Mesendoderm (in vitro differentiated cells): ENCODE measurements around the gene ACACA.
A peak's percentile ranks its signal among the peaks of the same experiment; 100 is the strongest.

ENCODE experiments used
- DNase-seq: peaks from one replicate; pipeline ENCODE4 v3.0.0; 2013
- H2AK5ac ChIP-seq: 2 replicates; pipeline ENCODE4 v1.6.1; 2013; ENCODE audit warnings: low read length, inconsistent platforms
- H2BK120ac ChIP-seq: 2 replicates; pipeline ENCODE4 v1.6.1; 2013; ENCODE audit warnings: low read depth, mild to moderate bottlenecking, low read length, moderate library complexity, mixed read lengths
- H2BK15ac ChIP-seq: replicated peaks from 2 replicates; pipeline ENCODE4 v1.6.1; 2013; ENCODE audit warnings: low read depth, mild to moderate bottlenecking, moderate library complexity
- H2BK5ac ChIP-seq: 2 replicates; pipeline ENCODE4 v1.6.1; 2013; ENCODE audit warnings: low read length, inconsistent platforms
- H3K18ac ChIP-seq: 2 replicates; pipeline ENCODE4 v1.6.1; 2013; ENCODE audit warnings: mild to moderate bottlenecking, low read length, mixed read lengths
- H3K23ac ChIP-seq: one replicate; pipeline ENCODE4 v1.6.1; 2013; ENCODE audit warnings: low read length
- H3K27ac ChIP-seq: 2 replicates; pipeline ENCODE4 v1.5.1; 2013; ENCODE audit warnings: low read depth, mild to moderate bottlenecking, inconsistent platforms, low read length, moderate library complexity
- H3K27me3 ChIP-seq: 2 replicates; pipeline ENCODE4 v1.6.1; 2013; ENCODE audit warnings: low read length, control low read depth, mild to moderate bottlenecking, inconsistent platforms; ENCODE audit not compliant: insufficient read depth, poor library complexity
- H3K36me3 ChIP-seq: 2 replicates; pipeline ENCODE4 v1.6.1; 2013; ENCODE audit warnings: low read length, inconsistent platforms; ENCODE audit not compliant: control insufficient read depth, insufficient read depth
- H3K4ac ChIP-seq: one replicate; pipeline ENCODE4 v1.6.1; 2013; ENCODE audit warnings: low read depth, mild to moderate bottlenecking, low read length, moderate library complexity
- H3K4me1 ChIP-seq: 2 replicates; pipeline ENCODE4 v1.6.1; 2013; ENCODE audit warnings: low read depth, low read length, inconsistent platforms; ENCODE audit not compliant: control insufficient read depth
- H3K4me2 ChIP-seq: 2 replicates; pipeline ENCODE4 v1.6.1; 2013; ENCODE audit warnings: low read length
- H3K4me3 ChIP-seq: 2 replicates; pipeline ENCODE4 v1.5.1; 2013; ENCODE audit warnings: mild to moderate bottlenecking, low read length
- H3K56ac ChIP-seq: one replicate; pipeline ENCODE4 v1.6.1; 2013; ENCODE audit warnings: low read length
- H3K79me1 ChIP-seq: 2 replicates; pipeline ENCODE4 v1.6.1; 2013; ENCODE audit warnings: low read length, inconsistent platforms
- H3K79me2 ChIP-seq: 2 replicates; pipeline ENCODE4 v1.6.1; 2013; ENCODE audit warnings: mild to moderate bottlenecking, low read length; ENCODE audit not compliant: control insufficient read depth, insufficient read depth
- H3K9ac ChIP-seq: 2 replicates; pipeline ENCODE4 v1.6.1; 2013; ENCODE audit warnings: low read length, inconsistent platforms
- H4K5ac ChIP-seq: one replicate; pipeline ENCODE4 v1.6.1; 2013; ENCODE audit warnings: low read length
- H4K8ac ChIP-seq: one replicate; pipeline ENCODE4 v1.6.1; 2013; ENCODE audit warnings: low read depth, mild to moderate bottlenecking, control low read depth, low read length, moderate library complexity
- WGBS: extraction: QIAGEN DNeasy Blood & Tissue Kit; methylation state at CpG from one replicate; pipeline ENCODE4 v1.1.7; 2013; ENCODE audit warnings: low lambda C conversion rate, missing lambda C conversion rate; ENCODE audit not compliant: insufficient coverage; ENCODE audit errors: extremely low coverage; 5-methylcytosine and 5-hydroxymethylcytosine counted together

The ACACA gene

GRCh38 chr17:37045351-37045922, 361.2 kb downstream of the ACACA start:
- Histone ChIP-seq H2BK15ac (no peak overlapping the region), H3K9ac (no peak overlapping the region), H3K4me2 (no peak overlapping the region), H3K79me1 (peaks cover 1% of the 10 kb centered on the region), H2BK5ac (no peak overlapping the region), H2BK120ac (no peak overlapping the region), H3K27ac (no peak overlapping the region), H4K8ac (no peak overlapping the region), H3K27me3 (no peaks in the 10 kb centered on the region), H3K23ac (no peak overlapping the region), H3K4me1 (peaks cover 1% of the 10 kb centered on the region), H3K4me3 (no peak overlapping the region), H3K4ac (no peak overlapping the region), H3K79me2 (no peaks in the 10 kb centered on the region), H3K18ac (no peak overlapping the region), H3K56ac (no peak overlapping the region), H2AK5ac (no peak overlapping the region), H3K36me3 (no peaks in the 10 kb centered on the region), H4K5ac (no peak overlapping the region)
- no peak for DNase-seq
- WGBS: no CpG with 5 or more reads among the region's 7 CpGs

- WGBS: no CpG with 5 or more reads among the region's 3 CpGs
- Histone ChIP-seq H3K56ac (no peak overlapping the region), H4K5ac (no peak overlapping the region), H2BK120ac (no peak overlapping the region), H3K4ac (no peak overlapping the region), H3K18ac (no peak overlapping the region), H3K9ac (no peak overlapping the region), H3K4me3 (no peak overlapping the region), H3K4me1 (peaks cover 1% of the 10 kb centered on the region), H3K79me1 (peaks cover 1% of the 10 kb centered on the region), H3K36me3 (no peaks in the 10 kb centered on the region), H2BK5ac (no peak overlapping the region), H4K8ac (no peak overlapping the region), H3K27me3 (no peaks in the 10 kb centered on the region), H2BK15ac (no peak overlapping the region), H3K79me2 (no peaks in the 10 kb centered on the region), H3K4me2 (no peak overlapping the region), H3K27ac (no peak overlapping the region), H2AK5ac (no peak overlapping the region), H3K23ac (no peak overlapping the region)
- peak; percentile 44 for DNase-seq
These were observed 363.4 kb downstream of the ACACA start for GRCh38 chr17:37043201-37043600.

- Histone ChIP-seq H4K8ac (no peak overlapping the region), H3K4me3 (no peak overlapping the region), H2BK5ac (no peak overlapping the region), H4K5ac (no peak overlapping the region), H3K18ac (no peak overlapping the region), H3K9ac (no peak overlapping the region), H2BK120ac (no peak overlapping the region), H3K4me2 (no peak overlapping the region), H2AK5ac (no peak overlapping the region), H3K4me1 (peaks cover 1% of the 10 kb centered on the region), H3K27me3 (no peaks in the 10 kb centered on the region), H3K23ac (no peak overlapping the region), H3K4ac (no peak overlapping the region), H3K27ac (no peak overlapping the region), H3K56ac (no peak overlapping the region), H2BK15ac (no peak overlapping the region), H3K36me3 (no peaks in the 10 kb centered on the region), H3K79me2 (no peaks in the 10 kb centered on the region), H3K79me1 (peaks cover 1% of the 10 kb centered on the region)
- no peak for DNase-seq
These were observed 364.7 kb downstream of the ACACA start for GRCh38 chr17:37041932-37042331.

- Histone ChIP-seq H3K27ac (no peak overlapping the region), H4K5ac (no peak overlapping the region), H3K36me3 (no peaks in the 10 kb centered on the region), H3K9ac (no peak overlapping the region), H3K23ac (no peak overlapping the region), H2BK15ac (no peak overlapping the region), H3K4me1 (peaks cover 1% of the 10 kb centered on the region), H4K8ac (no peak overlapping the region), H3K79me2 (no peaks in the 10 kb centered on the region), H2BK120ac (no peak overlapping the region), H3K79me1 (peaks cover 1% of the 10 kb centered on the region), H3K27me3 (no peaks in the 10 kb centered on the region), H3K4ac (no peak overlapping the region), H2AK5ac (no peak overlapping the region), H3K4me3 (no peak overlapping the region), H2BK5ac (no peak overlapping the region), H3K56ac (no peak overlapping the region), H3K18ac (no peak overlapping the region), H3K4me2 (no peak overlapping the region)
- WGBS: no CpG with 5 or more reads among the region's 6 CpGs
- no peak for DNase-seq
These were observed 367.4 kb downstream of the ACACA start for GRCh38 chr17:37039269-37039668.

GRCh38 chr17:37037590-37038155, 369.0 kb downstream of the ACACA start:
- Histone ChIP-seq H3K4me2 (no peak overlapping the region), H3K23ac (no peak overlapping the region), H2BK5ac (no peak overlapping the region), H3K56ac (no peak overlapping the region), H3K27ac (no peak overlapping the region), H3K79me1 (no peaks in the 10 kb centered on the region), H2BK15ac (no peak overlapping the region), H3K4ac (no peak overlapping the region), H3K79me2 (no peaks in the 10 kb centered on the region), H4K5ac (no peak overlapping the region), H3K36me3 (no peaks in the 10 kb centered on the region), H3K4me1 (no peaks in the 10 kb centered on the region), H2BK120ac (no peak overlapping the region), H2AK5ac (no peak overlapping the region), H4K8ac (no peak overlapping the region), H3K27me3 (no peaks in the 10 kb centered on the region), H3K4me3 (no peak overlapping the region), H3K9ac (no peak overlapping the region), H3K18ac (no peak overlapping the region)
- no CpG with 5 or more reads among the region's 5 CpGs for WGBS
- DNase-seq: no peak
